Neural cell (in vitro differentiated cells): ENCODE data around the gene RAC2. TPM values are rescaled to one million over a fixed set of nuclear protein-coding genes. Genes with fewer than 3 reads are reported as not detected.

Source experiments
- H2AFZ ChIP-seq: fragments of 200-600, 300-800 bp; sonication (generic), shearing (Covaris generic); 2 replicates; pipeline ENCODE4 v1.6.0; 2014; ENCODE audit warnings: low read depth, mild to moderate bottlenecking, antibody characterized with exemption, low read length, moderate library complexity
- H3F3A ChIP-seq: fragments of 200-600 bp; shearing (Covaris generic); 2 replicates; pipeline ENCODE4 v1.6.1; 2016; ENCODE audit warnings: mild to moderate bottlenecking, moderate library complexity, mixed read lengths, antibody characterized with exemption, low read length; ENCODE audit not compliant: insufficient read depth, poor library complexity, severe bottlenecking
- H3K27ac ChIP-seq: fragments of 200-600, 300-800 bp; sonication (generic), shearing (Covaris generic); 2 replicates; pipeline ENCODE4 v1.5.1; 2014; ENCODE audit warnings: mild to moderate bottlenecking, low read length, moderate library complexity
- H3K27me3 ChIP-seq: fragments of 300-800, 200-600 bp; sonication (generic), shearing (Covaris generic); 2 replicates; pipeline ENCODE4 v1.6.0; 2014; ENCODE audit warnings: mild to moderate bottlenecking, low read depth, low read length, moderate library complexity; ENCODE audit not compliant: insufficient read depth
- H3K36me3 ChIP-seq: fragments of 300-800, 200-600 bp; sonication (generic), shearing (Covaris generic); 2 replicates; pipeline ENCODE4 v1.5.1; 2014; ENCODE audit warnings: mild to moderate bottlenecking, antibody characterized with exemption, low read length, moderate library complexity; ENCODE audit not compliant: insufficient read depth
- H3K4me2 ChIP-seq: fragments of 300-800, 200-600 bp; sonication (generic), shearing (Covaris generic); 2 replicates; pipeline ENCODE4 v1.6.0; 2014; ENCODE audit warnings: mild to moderate bottlenecking, low read length
- H3K4me3 ChIP-seq: fragments of 300-800, 200-600 bp; sonication (generic), shearing (Covaris generic); 2 replicates; pipeline ENCODE4 v1.5.1; 2014; ENCODE audit warnings: mild to moderate bottlenecking, low read length, moderate library complexity
- H3K79me2 ChIP-seq: fragments of 200-600 bp; shearing (Covaris generic); replicated peaks from 2 replicates; pipeline ENCODE4 v1.6.0; 2014; ENCODE audit warnings: mild to moderate bottlenecking, low read length, moderate library complexity; ENCODE audit not compliant: insufficient read depth
- H3K9ac ChIP-seq: fragments of 300-800, 200-600 bp; sonication (generic), shearing (Covaris generic); 2 replicates; pipeline ENCODE4 v1.6.1; 2016; ENCODE audit warnings: mild to moderate bottlenecking, low read length, mixed read lengths
- H3K9me2 ChIP-seq: fragments of 200-600 bp; shearing (Covaris generic); 2 replicates; pipeline ENCODE4 v1.6.1; 2016; ENCODE audit warnings: mild to moderate bottlenecking, low read length, mixed read lengths; ENCODE audit not compliant: insufficient read depth
- H3K9me3 ChIP-seq: fragments of 200-600, 300-800 bp; sonication (generic), shearing (Covaris generic); 2 replicates; pipeline ENCODE4 v1.6.1; 2016; ENCODE audit warnings: mild to moderate bottlenecking, mixed run types, low read length, moderate library complexity, mixed read lengths
- H4K20me1 ChIP-seq: fragments of 200-600 bp; shearing (Covaris generic); 2 replicates; pipeline ENCODE4 v1.6.1; 2016; ENCODE audit warnings: mild to moderate bottlenecking, mixed run types; ENCODE audit not compliant: insufficient read depth
- CTCF ChIP-seq: fragments of 450-650 bp; IDR thresholded peaks from 2 replicates; pipeline ENCODE4 v1.5.1; 2014; ENCODE audit warnings: antibody characterized with exemption, mild to moderate bottlenecking, moderate library complexity; ENCODE audit not compliant: poor library complexity, severe bottlenecking
- EP300 ChIP-seq: fragments of 450-650 bp; conservative IDR thresholded peaks from 2 replicates; pipeline ENCODE4 v1.6.1; 2014; ENCODE audit warnings: antibody characterized with exemption, mild to moderate bottlenecking, moderate library complexity; ENCODE audit not compliant: poor library complexity, severe bottlenecking
- EZH2 ChIP-seq: fragments of 200-600, 300-800 bp; shearing (Covaris generic), sonication (generic); IDR thresholded peaks from 2 replicates; pipeline ENCODE4 v1.6.1; 2014; ENCODE audit warnings: antibody characterized with exemption, low read length, borderline replicate concordance, mild to moderate bottlenecking; ENCODE audit not compliant: insufficient read depth, poor library complexity, severe bottlenecking
- MXI1 ChIP-seq: fragments of 450-650 bp; conservative IDR thresholded peaks from 2 replicates; pipeline ENCODE4 v1.6.1; 2014; ENCODE audit warnings: antibody characterized with exemption, mild to moderate bottlenecking; ENCODE audit not compliant: poor library complexity, severe bottlenecking
- POLR2AphosphoS5 ChIP-seq: IDR thresholded peaks from 2 replicates; pipeline ENCODE4 v1.6.1; 2012
- RAD21 ChIP-seq: fragments of 450-650 bp; conservative IDR thresholded peaks from 2 replicates; pipeline ENCODE4 v1.6.1; 2014; ENCODE audit warnings: antibody characterized with exemption, mild to moderate bottlenecking, moderate library complexity
- REST ChIP-seq: IDR thresholded peaks from 2 replicates; pipeline ENCODE4 v1.6.1; 2012; ENCODE audit warnings: borderline replicate concordance
- SMC3 ChIP-seq: fragments of 450-650 bp; conservative IDR thresholded peaks from 2 replicates; pipeline ENCODE4 v1.6.1; 2014; ENCODE audit warnings: antibody characterized with exemption, mild to moderate bottlenecking, moderate library complexity; ENCODE audit not compliant: poor library complexity
- TAF1 ChIP-seq: IDR thresholded peaks from 2 replicates; pipeline ENCODE4 v1.6.1; 2012; ENCODE audit warnings: low read depth
- polyA plus RNA-seq: library from polyadenylated mRNA; depleted of rRNA; stranded (reverse); fragments of >200 nt; gene quantifications from 2 replicates; pipeline ENCODE4 v1.2.3, GENCODE V29; 2014

The RAC2 gene
- polyA plus RNA-seq, 1 donor from 2014 or later = not detected

- H3F3A ChIP-seq = no peaks in the 10 kb centered on the region
- H3K9me3 ChIP-seq = no peaks in the 10 kb centered on the region
- H3K27ac ChIP-seq = no peak overlapping the region
- H3K9ac ChIP-seq = no peak overlapping the region
- no peaks in the 10 kb centered on the region for H3K36me3 ChIP-seq
- no peaks in the 10 kb centered on the region for H3K79me2 ChIP-seq
- no peak overlapping the region for H3K4me3 ChIP-seq
- no peaks in the 10 kb centered on the region for H3K9me2 ChIP-seq
- no peak overlapping the region for H3K4me2 ChIP-seq
- no peaks in the 10 kb centered on the region for H4K20me1 ChIP-seq
- TF ChIP-seq EZH2 = no peak
- no peak for TF ChIP-seq EP300
- TF ChIP-seq POLR2AphosphoS5 = no peak
- TF ChIP-seq SMC3 = no peak
- TF ChIP-seq REST = no peak
- no peak for TF ChIP-seq CTCF
- no peak for TF ChIP-seq TAF1
- no peak for TF ChIP-seq RAD21
- no peak for TF ChIP-seq MXI1
- no peak overlapping the region for H2AFZ ChIP-seq
- H3K27me3 ChIP-seq = no peaks in the 10 kb centered on the region
Observed at GRCh38 chr22:37240240-37240940, 3.7 kb downstream of the RAC2 start.

GRCh38 chr22:37239336-37240239 is 4.5 kb downstream of the RAC2 start:
- no peak overlapping the region for H3K9ac ChIP-seq
- no peak for TF ChIP-seq POLR2AphosphoS5
- TF ChIP-seq REST = no peak
- TF ChIP-seq EZH2 = no peak
- TF ChIP-seq SMC3 = no peak
- TF ChIP-seq RAD21 = no peak
- TF ChIP-seq MXI1 = no peak
- no peak for TF ChIP-seq EP300
- TF ChIP-seq TAF1 = no peak
- TF ChIP-seq CTCF = no peak
- H3F3A ChIP-seq = no peaks in the 10 kb centered on the region
- H3K4me2 ChIP-seq = no peak overlapping the region
- no peak overlapping the region for H3K4me3 ChIP-seq
- H3K9me3 ChIP-seq = no peaks in the 10 kb centered on the region
- H3K27me3 ChIP-seq = no peaks in the 10 kb centered on the region
- no peak overlapping the region for H2AFZ ChIP-seq
- no peaks in the 10 kb centered on the region for H4K20me1 ChIP-seq
- no peaks in the 10 kb centered on the region for H3K9me2 ChIP-seq
- H3K36me3 ChIP-seq = no peaks in the 10 kb centered on the region
- H3K27ac ChIP-seq = no peak overlapping the region
- H3K79me2 ChIP-seq = no peaks in the 10 kb centered on the region
